Thyroid gland (tissue), 4 donors: Measurements from ENCODE around the gene PBXIP1. TPM values are rescaled to one million over a fixed set of nuclear protein-coding genes. Genes with fewer than 3 reads are reported as not detected.

Experiments
- DNase-seq, 2 donors: peaks; one replicate each; pipeline ENCODE4 v3.0.0-alpha.2; 2019
- H3K27ac ChIP-seq, 3 donors: fragments of 200-600 bp; sonication (generic); 1 replicate in 2 of 3; 2 replicates in 1 of 3; pipeline ENCODE4 v1.5.1; 2016 to 2019; ENCODE audit warnings: mild to moderate bottlenecking in 1 of 3, moderate library complexity in 1 of 3
- H3K27me3 ChIP-seq: fragments of 200-600 bp; sonication (generic); one replicate; pipeline ENCODE4 v1.5.1; 2019
- H3K36me3 ChIP-seq, 2 donors: fragments of 200-600 bp; sonication (generic); one replicate each; pipeline ENCODE4 v1.5.1; 2016 to 2019
- H3K4me1 ChIP-seq, 2 donors: fragments of 200-600 bp; sonication (generic); one replicate each; pipeline ENCODE4 v1.5.1; 2017 to 2019
- H3K4me3 ChIP-seq, 3 donors: fragments of 200-600 bp; sonication (generic); replicated peaks in 1 of 3; 1 replicate in 2 of 3; 2 replicates in 1 of 3; pipeline ENCODE4 v1.5.1; 2016; ENCODE audit warnings: mild to moderate bottlenecking in 1 of 3
- H3K9me3 ChIP-seq: fragments of 200-600 bp; sonication (generic); one replicate; pipeline ENCODE4 v1.5.1; 2017
- CTCF ChIP-seq, 6 experiments: fragments of 200-600 bp in 3 of 6; fragments of 450-650 bp in 3 of 6; sonication (generic) in 3 of 6; IDR thresholded peaks; one replicate each; pipeline ENCODE4 v1.5.1; 2016 to 2019; ENCODE audit warnings: antibody characterized with exemption in 6 of 6, mild to moderate bottlenecking in 2 of 6, inconsistent platforms in 1 of 6, moderate library complexity in 1 of 6
- POLR2A ChIP-seq, 2 donors: fragments of 450-650 bp; IDR thresholded peaks; one replicate each; pipeline ENCODE4 v1.6.1; 2017; ENCODE audit warnings: antibody characterized with exemption in 2 of 2, mild to moderate bottlenecking in 2 of 2, moderate library complexity in 1 of 2
- WGBS, 2 donors: methylation state at CpG; one replicate each; pipeline ENCODE4 v1.1.5; 2017; 5-methylcytosine and 5-hydroxymethylcytosine counted together
- intact Hi-C: fragments of 100-400 bp; cut with DNase I; formaldehyde crosslinking; loops from one replicate; pipeline ENCODE4 v1.15.1; 2023
- total RNA-seq, 4 donors: library from RNA; depleted of rRNA; stranded (reverse); fragments of >200 nt; gene quantifications; one replicate each; pipeline ENCODE4 v1.2.3, GENCODE V29; 2016

PBXIP1 gene
- total RNA-seq, 4 donors from 2014 or later, result 139 to 205 (median 181) TPM

DNA sequence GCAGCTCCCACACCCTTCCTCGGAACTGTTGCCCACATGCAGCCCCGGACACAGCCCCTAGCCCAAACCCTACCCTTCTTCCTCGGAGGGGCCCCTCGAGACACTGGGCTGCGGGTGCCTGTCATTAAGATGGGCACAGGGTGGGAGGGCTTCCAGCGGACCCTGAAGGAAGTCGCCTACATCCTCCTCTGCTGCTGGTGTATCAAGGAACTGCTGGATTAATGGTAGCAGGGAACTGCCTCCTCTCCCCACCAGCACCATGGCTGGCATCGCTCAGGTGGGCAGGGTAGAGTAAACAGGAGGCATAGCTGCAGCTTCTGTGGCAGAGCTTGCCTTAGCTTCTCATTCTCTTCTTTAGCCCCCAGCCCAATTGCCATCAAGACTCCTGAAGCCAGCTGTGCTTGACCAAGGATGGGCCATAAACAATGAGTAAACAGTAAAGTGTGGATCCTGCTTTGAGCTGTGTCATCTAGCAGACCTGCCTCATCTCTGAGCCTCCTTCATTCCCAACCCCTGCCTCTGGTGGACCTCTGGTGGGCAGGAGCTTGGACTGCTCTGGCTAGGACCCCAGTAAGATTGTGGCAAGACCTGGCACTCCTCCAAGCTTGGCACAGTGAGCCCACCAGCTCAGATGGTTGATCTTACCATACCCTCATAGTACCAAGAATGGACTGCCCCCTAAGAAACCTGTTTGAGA is 37.8 kb upstream of the PBXIP1 start, which contains the start of gene LENEP:
Gene LENEP (plus strand): TSS at position 15 of the 697 bp plus-strand sequence. CDS start 22 bp downstream, at position 37.
- Histone ChIP-seq H3K36me3 (peaks cover 0 to 3% of the 10 kb centered on the region in 2 donors), H3K4me3 (no peak within 1 kb of the TSS), H3K9me3 (no peaks in the 10 kb centered on the region), H3K27ac (no peak within 1 kb of the TSS), H3K27me3 (no peaks in the 10 kb centered on the region), H3K4me1 (peaks cover 0 to under 1% of the 10 kb centered on the region in 2 donors)
- TF ChIP-seq CTCF (IDR thresholded peaks at IDR 0.05) (no peak), POLR2A (IDR thresholded peaks at IDR 0.05) (no peak)
- no peak for DNase-seq
- 77 to 78% methylated on average over 5 to 7 of the region's 8 CpGs for WGBS, 2 donors
- intact Hi-C loops, result no loop called here

- 80 to 86% methylated on average over 11 to 13 of the region's 14 CpGs for WGBS, 2 donors
- no peak overlapping the region for H3K4me3 ChIP-seq
- TF ChIP-seq POLR2A (IDR thresholded peaks at IDR 0.05) (no peak), CTCF (IDR thresholded peaks at IDR 0.05) (peak in 1 of 6 experiments; percentile 13)
- no peak for DNase-seq
- intact Hi-C loops, result no loop called here
- peaks cover 5 to 10% of the 10 kb centered on the region in 2 donors for H3K36me3 ChIP-seq
- H3K4me1 ChIP-seq, result no peaks in the 10 kb centered on the region
- no peaks in the 10 kb centered on the region for H3K9me3 ChIP-seq
- no peaks in the 10 kb centered on the region for H3K27me3 ChIP-seq
- H3K27ac ChIP-seq, result no peak overlapping the region
Measured at GRCh38 chr1:154992721-154993571, 37.0 kb upstream of the PBXIP1 start.

DNA sequence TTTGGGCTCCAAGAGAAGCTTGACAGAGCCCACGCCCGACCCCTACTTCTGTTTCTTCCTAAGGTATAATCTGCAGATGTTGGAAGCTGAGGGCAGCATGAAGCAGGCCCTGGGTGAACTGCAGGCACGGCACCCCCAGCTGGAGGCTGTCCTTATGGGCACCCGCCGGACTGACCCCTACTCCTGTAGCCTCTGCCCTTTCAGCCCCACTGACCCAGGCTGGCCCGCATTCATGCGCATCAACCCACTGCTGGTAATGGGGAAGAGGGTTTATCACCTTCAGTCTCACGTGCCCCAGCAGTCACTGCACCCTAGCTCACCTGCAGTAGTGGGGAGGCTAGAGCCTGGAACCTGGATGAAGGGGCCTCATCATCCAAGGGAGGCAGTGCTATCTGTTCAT is 34.4 kb upstream of the PBXIP1 start:
- H3K27me3 ChIP-seq, result no peaks in the 10 kb centered on the region
- H3K9me3 ChIP-seq, result no peaks in the 10 kb centered on the region
- WGBS, 2 donors, result 92 to 95% methylated on average over 8 of the region's 8 CpGs
- intact Hi-C loops, result no loop called here
- TF ChIP-seq POLR2A (IDR thresholded peaks at IDR 0.05), result no peak
- no peak for TF ChIP-seq CTCF (IDR thresholded peaks at IDR 0.05)
- peaks cover 11 to 13% of the 10 kb centered on the region in 2 donors for H3K36me3 ChIP-seq
- peaks cover 0 to under 1% of the 10 kb centered on the region in 2 donors for H3K4me1 ChIP-seq
- no peak overlapping the region for H3K27ac ChIP-seq
- H3K4me3 ChIP-seq, result no peak overlapping the region
- no peak for DNase-seq

DNA sequence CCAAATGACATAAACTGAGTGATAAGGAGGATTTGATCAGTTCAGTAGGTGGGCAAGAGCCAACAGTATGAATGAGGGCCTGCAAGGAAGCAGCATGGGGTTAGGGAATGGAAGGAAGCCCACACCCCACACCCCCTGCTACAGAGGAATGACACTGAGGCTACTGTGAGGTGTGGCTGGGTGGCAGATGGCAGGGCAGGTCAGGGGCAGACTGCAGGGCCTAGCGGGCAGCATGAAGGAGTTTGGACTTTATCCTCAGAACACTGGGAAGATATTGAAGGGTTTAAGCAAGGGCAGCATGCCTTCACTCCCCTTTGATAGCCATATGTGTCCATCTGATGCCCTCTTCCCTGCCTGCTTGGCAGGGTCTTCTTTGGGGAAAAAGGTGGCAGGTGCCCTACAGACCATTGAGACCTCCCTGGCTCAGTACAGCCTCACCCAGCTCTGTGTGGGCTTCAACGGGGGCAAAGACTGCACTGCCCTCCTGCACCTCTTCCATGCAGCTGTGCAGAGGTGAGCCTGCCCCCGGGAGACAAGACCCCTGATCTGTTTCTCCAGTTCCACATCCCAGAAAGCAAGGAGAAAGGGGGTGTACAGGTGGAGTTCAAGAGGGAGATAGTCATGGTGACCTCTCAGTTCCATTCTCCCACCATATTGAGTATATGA is 33.4 kb upstream of the PBXIP1 start:
- WGBS, 2 donors, result 89 to 90% methylated on average over 3 of the region's 3 CpGs
- TF ChIP-seq CTCF (IDR thresholded peaks at IDR 0.05) (no peak), POLR2A (IDR thresholded peaks at IDR 0.05) (no peak)
- Histone ChIP-seq H3K36me3 (peaks cover 11 to 13% of the 10 kb centered on the region in 2 donors), H3K27ac (no peak overlapping the region), H3K4me1 (peaks cover 6 to 7% of the 10 kb centered on the region in 2 donors), H3K4me3 (no peak overlapping the region), H3K27me3 (no peaks in the 10 kb centered on the region), H3K9me3 (no peaks in the 10 kb centered on the region)
- intact Hi-C loops, result no loop called here
- DNase-seq, result no peak
